Frontal cortex (tissue), 4 donors: Measurements from ENCODE around the gene EFS. TPM values are rescaled to one million over a fixed set of nuclear protein-coding genes. Genes with fewer than 3 reads are reported as not detected.

ENCODE experiments used
- DNase-seq, 2 donors: peaks; one replicate each; pipeline ENCODE4 v3.0.0; 2012; ENCODE audit warnings: low spot score in 2 of 2
- FAIRE-seq: peaks from 2 replicates; lab custom pipeline; 2012; peaks lifted over from hg19 to GRCh38; lab: Jason Lieb, UNC
- total RNA-seq: library from RNA; depleted of rRNA; stranded (reverse); fragments of >200 nt; gene quantifications from one replicate; pipeline ENCODE4 v1.2.3, GENCODE V29; 2014
- donor health status: control.
- donor health status: control.
- donor health status: control.

Gene EFS
- total RNA-seq, 1 donor from 2014 or later: 6.9 TPM

- FAIRE-seq (no peak), DNase-seq (no peak)
These were observed 3.7 kb downstream of the EFS start for GRCh38 chr14:23361320-23361719.

GRCh38 chr14:23360496-23360895, 4.5 kb downstream of the EFS start:
- DNase-seq (peak; percentile 66 to 75), FAIRE-seq (no peak)

- no peak for FAIRE-seq
These were observed 5.1 kb downstream of the EFS start for GRCh38 chr14:23359722-23360447.

GRCh38 chr14:23359167-23359626, 5.8 kb downstream of the EFS start:
- FAIRE-seq (no peak), DNase-seq (no peak)

More at GRCh38 chr14:23359722-23360447, 5.1 kb downstream of the EFS start:
- no peak for DNase-seq

GRCh38 chr14:23358553-23359166, 6.3 kb downstream of the EFS start:
- FAIRE-seq (no peak), DNase-seq (no peak)

GRCh38 chr14:23358042-23358441, 6.9 kb downstream of the EFS start:
- no peak for FAIRE-seq
- no peak for DNase-seq

- no peak for DNase-seq
- FAIRE-seq: no peak
These were observed 7.7 kb downstream of the EFS start for GRCh38 chr14:23357261-23357660.

GRCh38 chr14:23356662-23357061, 8.3 kb downstream of the EFS start:
- no peak for FAIRE-seq

GRCh38 chr14:23355871-23356435, 9.0 kb downstream of the EFS start:
- no peak for FAIRE-seq
- no peak for DNase-seq

More at GRCh38 chr14:23356662-23357061, 8.3 kb downstream of the EFS start:
- no peak for DNase-seq

- no peak for DNase-seq
- FAIRE-seq: no peak
These were observed 10.0 kb downstream of the EFS start for GRCh38 chr14:23354990-23355389.

GRCh38 chr14:23353433-23353780, 11.6 kb downstream of the EFS start:
- FAIRE-seq: no peak
- no peak for DNase-seq

GRCh38 chr14:23352506-23353432, 12.2 kb downstream of the EFS start, which contains the start of gene SLC22A17:
Gene SLC22A17, minus strand, starts transcription at chr14:23352887.
- DNase-seq (peak; percentile 96 to 97), FAIRE-seq (no peak)

GRCh38 chr14:23351681-23352505, 13.1 kb downstream of the EFS start:
- no peak for FAIRE-seq
- peak; percentile 76 to 81 for DNase-seq

- DNase-seq (no peak), FAIRE-seq (no peak)
These were observed 15.7 kb downstream of the EFS start for GRCh38 chr14:23349156-23349845.

- DNase-seq (no peak), FAIRE-seq (no peak)
These were observed 16.7 kb downstream of the EFS start for GRCh38 chr14:23348297-23348655.

- DNase-seq: no peak
- FAIRE-seq: no peak
These were observed 17.3 kb downstream of the EFS start for GRCh38 chr14:23347406-23348296.

GRCh38 chr14:23346693-23347405, 18.1 kb downstream of the EFS start:
- FAIRE-seq: no peak

More at GRCh38 chr14:23346693-23347405, 18.1 kb downstream of the EFS start:
- DNase-seq: no peak
